ENCODE data around the gene RSL24D1.
A peak's percentile ranks its signal among the peaks of the same experiment; 100 is the strongest.
"Not testable (repeated sequence)": the region's sequence is repeated elsewhere in the genome, so short reads cannot be mapped to it uniquely, and the experiment has no call there.

The RSL24D1 gene

GRCh38 chr15:55168350-55168974 lies 28.3 kb downstream of the RSL24D1 start:
- H3K9me3 ChIP-seq, result no peaks in the 10 kb centered on the region
- peak; percentile 47 for TF ChIP-seq CTCF (IDR thresholded peaks at IDR 0.05)
- H3K27me3 ChIP-seq, result no peaks in the 10 kb centered on the region
- H3K27ac ChIP-seq, result no peak overlapping the region
- H3K4me1 ChIP-seq (ENCODE audit: control insufficient read depth in 1 of 2, insufficient read depth in 1 of 2, low read depth in 1 of 2, low read length in 1 of 2), result no peaks in the 10 kb centered on the region
- H3K36me3 ChIP-seq, result no peaks in the 10 kb centered on the region
- no peak overlapping the region for H3K4me3 ChIP-seq (ENCODE audit: low read depth in 1 of 2, low read length in 1 of 2)

- no peak overlapping the region for H3K4me3 ChIP-seq (ENCODE audit: low read depth in 1 of 2, low read length in 1 of 2)
- H3K27me3 ChIP-seq, result no peaks in the 10 kb centered on the region
- no peaks in the 10 kb centered on the region for H3K36me3 ChIP-seq
- H3K4me1 ChIP-seq (ENCODE audit: control insufficient read depth in 1 of 2, insufficient read depth in 1 of 2, low read depth in 1 of 2, low read length in 1 of 2), result no peaks in the 10 kb centered on the region
- H3K9me3 ChIP-seq, result no peaks in the 10 kb centered on the region
- H3K27ac ChIP-seq, result no peak overlapping the region
- TF ChIP-seq CTCF (IDR thresholded peaks at IDR 0.05), result no peak
These were observed 32.5 kb downstream of the RSL24D1 start for GRCh38 chr15:55164284-55164683.

GRCh38 chr15:55151631-55152030 lies 45.1 kb downstream of the RSL24D1 start:
- H3K36me3 ChIP-seq, result no peaks in the 10 kb centered on the region
- no peak overlapping the region for H3K4me3 ChIP-seq (ENCODE audit: low read depth in 1 of 2, low read length in 1 of 2)
- H3K9me3 ChIP-seq, result no peaks in the 10 kb centered on the region
- no peak for TF ChIP-seq CTCF (IDR thresholded peaks at IDR 0.05)
- no peaks in the 10 kb centered on the region for H3K4me1 ChIP-seq (ENCODE audit: control insufficient read depth in 1 of 2, insufficient read depth in 1 of 2, low read depth in 1 of 2, low read length in 1 of 2)
- H3K27ac ChIP-seq, result no peak overlapping the region
- H3K27me3 ChIP-seq, result no peaks in the 10 kb centered on the region

- H3K36me3 ChIP-seq; H3K27me3 ChIP-seq; H3K4me1 ChIP-seq (ENCODE audit: control insufficient read depth in 1 of 2, insufficient read depth in 1 of 2, low read depth in 1 of 2, low read length in 1 of 2); H3K4me3 ChIP-seq (ENCODE audit: low read depth in 1 of 2, low read length in 1 of 2); H3K9me3 ChIP-seq; H3K27ac ChIP-seq: not testable (repeated sequence)
These were observed 53.6 kb downstream of the RSL24D1 start for GRCh38 chr15:55143132-55143531.

- no peaks in the 10 kb centered on the region for H3K36me3 ChIP-seq
- H3K4me3 ChIP-seq (ENCODE audit: low read depth in 1 of 2, low read length in 1 of 2), result no peak overlapping the region
- H3K27ac ChIP-seq, result no peak overlapping the region
- H3K9me3 ChIP-seq, result no peaks in the 10 kb centered on the region
- no peaks in the 10 kb centered on the region for H3K4me1 ChIP-seq (ENCODE audit: control insufficient read depth in 1 of 2, insufficient read depth in 1 of 2, low read depth in 1 of 2, low read length in 1 of 2)
- no peaks in the 10 kb centered on the region for H3K27me3 ChIP-seq
- no peak for TF ChIP-seq CTCF (IDR thresholded peaks at IDR 0.05)
These were observed 62.8 kb downstream of the RSL24D1 start for GRCh38 chr15:55133972-55134371.

GRCh38 chr15:55132672-55133071 lies 64.1 kb downstream of the RSL24D1 start:
- Histone ChIP-seq H3K4me3 (ENCODE audit: low read depth in 1 of 2, low read length in 1 of 2) (no peak overlapping the region), H3K9me3 (no peaks in the 10 kb centered on the region), H3K27ac (no peak overlapping the region), H3K27me3 (no peaks in the 10 kb centered on the region), H3K36me3 (no peaks in the 10 kb centered on the region), H3K4me1 (ENCODE audit: control insufficient read depth in 1 of 2, insufficient read depth in 1 of 2, low read depth in 1 of 2, low read length in 1 of 2) (no peaks in the 10 kb centered on the region)
- no peak for TF ChIP-seq CTCF (IDR thresholded peaks at IDR 0.05)

Data from neutrophil (primary cell).